Colonic mucosa (tissue), 4 donors: ENCODE measurements around the gene C1orf115. TPM values are rescaled to one million over a fixed set of nuclear protein-coding genes. Genes with fewer than 3 reads are reported as not detected.
"Not testable (repeated sequence)": the region's sequence is repeated elsewhere in the genome, so short reads cannot be mapped to it uniquely, and the experiment has no call there.

Source experiments
- DNase-seq: peaks from one replicate; pipeline ENCODE4 v3.0.0-alpha.2; 2020
- H3K27ac ChIP-seq: fragments of 200-600 bp; one replicate; pipeline ENCODE4 v1.8.0; 2021
- H3K27me3 ChIP-seq: fragments of 200-600 bp; one replicate; pipeline ENCODE4 v1.8.0; 2021
- H3K36me3 ChIP-seq: fragments of 200-600 bp; one replicate; pipeline ENCODE4 v1.8.0; 2021
- H3K4me1 ChIP-seq: fragments of 200-600 bp; one replicate; pipeline ENCODE4 v1.8.0; 2021; ENCODE audit warnings: mild to moderate bottlenecking
- H3K4me3 ChIP-seq: fragments of 200-600 bp; one replicate; pipeline ENCODE4 v1.8.0; 2021
- H3K9ac ChIP-seq, 2 donors: one replicate each; pipeline ENCODE4 v1.7.0; 2013; ENCODE audit warnings: control low read depth in 2 of 2, low read depth in 2 of 2, low read length in 2 of 2
- H3K9me3 ChIP-seq: fragments of 200-600 bp; one replicate; pipeline ENCODE4 v1.8.0; 2021
- intact Hi-C: fragments of 100-400 bp; cut with DNase I; formaldehyde crosslinking; loops from one replicate; pipeline ENCODE4 v1.14.1; 2022
- total RNA-seq, 2 donors: library from RNA; stranded (reverse); fragmentation: NEBNext Ultra II Directional in 1 of 2; extraction: Animal tissue kit (Norgen Biotek cat#: 25700) in 1 of 2; gene quantifications; one replicate each; pipeline ENCODE4 v1.2.1, GENCODE V29; 2021
- TF ChIP-seq, protein P1 (sequence below): fragments of 200-600 bp; IDR thresholded peaks from one replicate; pipeline ENCODE4 v1.8.0; 2022; ENCODE audit warnings: antibody characterized with exemption, mild to moderate bottlenecking
- donor health status: healthy.
- donor health status: DM: no; HTN: no; CAD: no.
- donor health status: DM: no; HTN: no; CAD: no.

Gene C1orf115
- total RNA-seq, 2 donors from 2014 or later, result 29.4 to 80.6 TPM

DNA sequence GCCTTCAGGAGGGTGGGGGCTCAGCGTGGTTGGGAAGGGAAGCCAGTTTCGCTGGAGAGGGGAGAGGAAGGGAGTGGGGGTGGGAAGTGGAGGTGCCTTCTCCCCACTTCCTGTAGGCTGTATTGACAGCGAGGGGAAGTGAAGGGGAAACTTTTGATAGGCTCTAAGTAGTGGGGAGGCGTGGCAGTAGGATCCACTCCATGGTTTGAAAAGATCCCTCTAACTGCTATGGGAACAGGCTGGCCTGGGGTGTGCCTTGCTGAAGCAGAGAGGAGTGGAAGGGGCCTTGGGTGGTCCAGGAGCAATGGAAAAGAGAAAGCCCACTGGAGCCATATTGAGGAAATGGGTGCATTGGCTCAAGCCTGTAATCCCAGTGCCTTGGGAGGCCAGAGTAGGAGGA, 20.2 kb downstream of the C1orf115 start:
- Histone ChIP-seq H3K4me3 (no peak overlapping the region), H3K4me1 (no peaks in the 10 kb centered on the region), H3K9ac (no peak overlapping the region), H3K27ac (no peak overlapping the region), H3K9me3 (no peaks in the 10 kb centered on the region), H3K27me3 (no peaks in the 10 kb centered on the region), H3K36me3 (no peaks in the 10 kb centered on the region)
- intact Hi-C loops, result no loop called here
- no peak for DNase-seq
- TF ChIP-seq, protein P1, sequence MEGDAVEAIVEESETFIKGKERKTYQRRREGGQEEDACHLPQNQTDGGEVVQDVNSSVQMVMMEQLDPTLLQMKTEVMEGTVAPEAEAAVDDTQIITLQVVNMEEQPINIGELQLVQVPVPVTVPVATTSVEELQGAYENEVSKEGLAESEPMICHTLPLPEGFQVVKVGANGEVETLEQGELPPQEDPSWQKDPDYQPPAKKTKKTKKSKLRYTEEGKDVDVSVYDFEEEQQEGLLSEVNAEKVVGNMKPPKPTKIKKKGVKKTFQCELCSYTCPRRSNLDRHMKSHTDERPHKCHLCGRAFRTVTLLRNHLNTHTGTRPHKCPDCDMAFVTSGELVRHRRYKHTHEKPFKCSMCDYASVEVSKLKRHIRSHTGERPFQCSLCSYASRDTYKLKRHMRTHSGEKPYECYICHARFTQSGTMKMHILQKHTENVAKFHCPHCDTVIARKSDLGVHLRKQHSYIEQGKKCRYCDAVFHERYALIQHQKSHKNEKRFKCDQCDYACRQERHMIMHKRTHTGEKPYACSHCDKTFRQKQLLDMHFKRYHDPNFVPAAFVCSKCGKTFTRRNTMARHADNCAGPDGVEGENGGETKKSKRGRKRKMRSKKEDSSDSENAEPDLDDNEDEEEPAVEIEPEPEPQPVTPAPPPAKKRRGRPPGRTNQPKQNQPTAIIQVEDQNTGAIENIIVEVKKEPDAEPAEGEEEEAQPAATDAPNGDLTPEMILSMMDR, result no peak

DNA sequence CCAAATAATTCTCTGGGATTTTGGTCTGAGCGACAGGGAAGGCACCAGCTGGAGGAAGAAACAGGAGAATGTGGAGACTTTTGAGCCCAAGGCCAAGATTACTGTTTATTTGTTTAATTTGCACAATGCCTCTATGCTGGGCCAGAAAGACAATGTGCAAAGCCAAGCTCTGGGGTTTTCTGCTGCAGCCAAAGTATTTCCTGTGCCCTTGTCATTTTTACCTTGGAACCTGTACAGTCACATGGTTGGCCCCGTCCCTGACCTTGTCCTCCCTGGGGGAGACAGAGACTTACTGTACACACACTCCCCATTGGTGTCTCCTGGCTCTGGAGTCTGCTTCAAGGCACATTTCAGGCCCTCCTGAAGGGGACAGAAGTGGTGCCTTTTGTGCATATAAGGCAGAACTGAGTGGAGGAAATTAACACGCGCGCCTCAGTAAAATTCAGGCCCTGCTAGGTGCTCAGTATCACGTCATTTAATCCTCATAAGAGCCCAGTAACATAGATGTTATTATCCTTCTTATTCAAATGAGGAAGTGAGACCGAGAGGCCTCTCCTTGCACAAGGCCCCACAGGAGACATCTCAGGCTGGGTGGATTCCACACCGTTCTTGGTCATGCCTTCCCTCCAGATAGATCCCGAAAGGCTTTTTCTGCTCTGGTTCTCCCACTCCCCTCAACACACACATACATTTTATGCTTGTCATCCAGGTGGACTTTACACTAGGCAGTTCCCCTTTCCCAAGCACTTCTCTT, 21.1 kb downstream of the C1orf115 start:
- Histone ChIP-seq H3K9me3 (no peaks in the 10 kb centered on the region), H3K36me3 (no peaks in the 10 kb centered on the region), H3K27ac (no peak overlapping the region), H3K9ac (no peak overlapping the region), H3K27me3 (no peaks in the 10 kb centered on the region), H3K4me1 (no peaks in the 10 kb centered on the region), H3K4me3 (no peak overlapping the region)
- TF ChIP-seq, protein P1, result no peak
- no peak for DNase-seq
- intact Hi-C loops, result no loop called here

DNA sequence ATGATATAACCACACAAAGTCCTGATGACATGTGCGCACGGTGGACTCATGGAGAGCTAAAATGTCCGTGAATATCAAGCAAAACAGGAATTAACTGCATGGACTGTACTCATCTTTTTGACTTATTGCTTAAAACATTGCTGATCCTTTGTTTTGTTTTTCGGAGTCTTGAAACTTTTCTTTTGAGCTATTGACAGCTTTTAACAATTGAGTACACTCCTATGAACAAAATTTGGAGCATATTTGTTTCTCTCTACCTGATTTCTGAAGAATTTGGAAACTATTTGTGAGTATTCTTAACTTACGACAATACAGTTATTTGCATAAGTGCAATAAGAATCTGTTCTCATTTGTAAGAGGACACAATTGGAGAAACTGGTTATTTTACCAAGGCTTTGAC, 25.8 kb downstream of the C1orf115 start:
- H3K9me3 ChIP-seq, H3K9ac ChIP-seq, H3K36me3 ChIP-seq, H3K27me3 ChIP-seq, H3K4me1 ChIP-seq, H3K27ac ChIP-seq, DNase-seq, intact Hi-C loops, H3K4me3 ChIP-seq: not testable (repeated sequence)

DNA sequence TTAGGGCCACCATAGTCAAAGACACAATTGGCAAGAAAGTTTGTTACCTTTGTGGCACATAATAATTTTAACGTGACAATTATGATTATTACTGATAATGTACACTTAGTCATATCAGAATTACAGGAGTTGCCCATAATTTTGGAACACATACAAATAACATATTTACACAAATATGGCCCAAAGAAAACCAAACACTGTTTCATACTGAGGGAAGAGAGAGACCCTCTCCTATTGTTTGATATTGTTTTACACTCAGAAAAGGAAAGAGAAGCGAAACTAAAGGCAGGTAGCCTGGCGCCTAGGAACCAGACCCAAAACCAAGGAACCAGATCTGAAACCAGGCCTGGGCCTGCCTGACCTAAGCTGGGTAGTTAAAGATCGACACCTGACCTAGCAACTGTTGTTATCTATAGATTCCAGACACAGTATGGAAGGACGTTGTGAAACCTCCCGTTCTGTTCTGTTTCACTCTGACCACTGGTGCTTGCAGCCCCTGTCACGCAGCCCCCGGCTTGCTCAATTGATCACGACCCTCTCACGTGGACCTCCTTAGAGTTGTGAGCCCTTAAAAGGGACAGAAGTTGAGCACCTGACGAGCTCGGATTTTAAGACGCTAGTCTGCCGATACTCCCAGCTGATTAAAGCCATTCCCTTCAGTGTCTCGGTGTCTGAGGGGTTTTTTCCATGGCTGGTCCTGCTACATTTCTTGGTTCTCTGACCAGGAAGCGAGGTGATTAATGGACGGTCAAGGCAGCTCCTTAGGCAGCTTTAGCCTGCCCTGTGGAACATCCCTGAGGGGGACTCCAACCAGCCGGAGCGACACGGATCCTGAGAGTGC, 27.9 kb downstream of the C1orf115 start:
- no peak overlapping the region for H3K9ac ChIP-seq
- H3K27me3 ChIP-seq, result no peaks in the 10 kb centered on the region
- no peak for DNase-seq
- no peaks in the 10 kb centered on the region for H3K4me1 ChIP-seq
- no peaks in the 10 kb centered on the region for H3K36me3 ChIP-seq
- H3K4me3 ChIP-seq, result no peak overlapping the region
- intact Hi-C loops, result no loop called here
- no peaks in the 10 kb centered on the region for H3K9me3 ChIP-seq
- TF ChIP-seq, protein P1, result no peak
- no peak overlapping the region for H3K27ac ChIP-seq

DNA sequence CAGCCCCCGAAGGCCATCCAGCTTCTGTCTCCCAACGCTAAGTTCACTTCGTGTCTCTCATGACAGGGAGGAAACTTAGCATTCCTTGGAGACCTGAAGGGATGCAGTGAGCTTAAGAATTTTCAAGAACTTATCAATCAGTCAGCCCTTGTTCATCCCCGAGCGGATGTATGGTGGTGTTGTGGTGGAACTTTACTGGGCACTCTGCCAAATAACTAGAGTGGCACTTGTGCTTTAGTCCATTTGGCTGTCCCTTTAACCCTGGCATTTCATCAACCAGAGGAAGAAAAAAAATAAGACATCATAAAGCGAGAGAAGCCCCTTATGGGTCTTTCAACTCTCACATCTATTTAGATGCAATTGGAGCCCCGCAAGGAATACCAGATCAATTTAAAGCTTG, 31.1 kb downstream of the C1orf115 start:
- H3K27me3 ChIP-seq, H3K36me3 ChIP-seq, intact Hi-C loops, DNase-seq, H3K9ac ChIP-seq, H3K4me1 ChIP-seq, H3K27ac ChIP-seq, H3K4me3 ChIP-seq, H3K9me3 ChIP-seq: not testable (repeated sequence)

- no peak for DNase-seq
- intact Hi-C loops, result no loop called here
Observed at GRCh38 chr1:220726634-220727033, 36.5 kb downstream of the C1orf115 start.

More at GRCh38 chr1:220726634-220727033, 36.5 kb downstream of the C1orf115 start:
- H3K9me3 ChIP-seq, result no peaks in the 10 kb centered on the region
- H3K27me3 ChIP-seq, result no peaks in the 10 kb centered on the region
- no peaks in the 10 kb centered on the region for H3K4me1 ChIP-seq
- H3K36me3 ChIP-seq, result no peaks in the 10 kb centered on the region
- no peak overlapping the region for H3K27ac ChIP-seq
- no peak overlapping the region for H3K4me3 ChIP-seq
- H3K9ac ChIP-seq, result no peak overlapping the region
- TF ChIP-seq, protein P1, result no peak
